Dermis microvascular lymphatic vessel endothelial cell (primary cell): ENCODE data around the gene PLS1. TPM values are rescaled to one million over a fixed set of nuclear protein-coding genes. Genes with fewer than 3 reads are reported as not detected.

ENCODE experiments used
- total RNA-seq: library from RNA; depleted of rRNA; stranded (reverse); fragments of >200 nt; gene quantifications from 2 replicates; pipeline ENCODE4 v1.2.1, GENCODE V29; 2014

The PLS1 gene
- total RNA-seq, 1 donor from 2014 or later = 1.2 TPM

Other genes starting within 250 kb of the PLS1 start
- 24.7 and 33.5 TPM in 2 replicates for gene XRN1, start 148.4 kb upstream of the PLS1 start, total RNA-seq
- 16.7 and 20.6 TPM in 2 replicates for gene ATR, start 17.7 kb upstream of the PLS1 start, total RNA-seq
- 4.0 and 5.2 TPM in 2 replicates for gene TRPC1, start 127.6 kb downstream of the PLS1 start, total RNA-seq